ENCODE data around the gene XDH. TPM values are rescaled to one million over a fixed set of nuclear protein-coding genes. Genes with fewer than 3 reads are reported as not detected.

Gene XDH
- 1 to 10 TPM in 5 of 6 experiments, under 1 TPM in 1; 0.88 to 2.0 (median 1.5) TPM for total RNA-seq (2021; fragmentation: NEBNext Ultra II Directional; extraction: Animal tissue kit (Norgen Biotek cat#: 25700))
- long read RNA-seq, full-length matches to known transcripts = 1 of 1 reads
- long read RNA-seq, partial matches to known transcripts = 0 of 1 reads
- long read RNA-seq, other reads (novel, unspliced or antisense) = 0 of 1 reads

DNA sequence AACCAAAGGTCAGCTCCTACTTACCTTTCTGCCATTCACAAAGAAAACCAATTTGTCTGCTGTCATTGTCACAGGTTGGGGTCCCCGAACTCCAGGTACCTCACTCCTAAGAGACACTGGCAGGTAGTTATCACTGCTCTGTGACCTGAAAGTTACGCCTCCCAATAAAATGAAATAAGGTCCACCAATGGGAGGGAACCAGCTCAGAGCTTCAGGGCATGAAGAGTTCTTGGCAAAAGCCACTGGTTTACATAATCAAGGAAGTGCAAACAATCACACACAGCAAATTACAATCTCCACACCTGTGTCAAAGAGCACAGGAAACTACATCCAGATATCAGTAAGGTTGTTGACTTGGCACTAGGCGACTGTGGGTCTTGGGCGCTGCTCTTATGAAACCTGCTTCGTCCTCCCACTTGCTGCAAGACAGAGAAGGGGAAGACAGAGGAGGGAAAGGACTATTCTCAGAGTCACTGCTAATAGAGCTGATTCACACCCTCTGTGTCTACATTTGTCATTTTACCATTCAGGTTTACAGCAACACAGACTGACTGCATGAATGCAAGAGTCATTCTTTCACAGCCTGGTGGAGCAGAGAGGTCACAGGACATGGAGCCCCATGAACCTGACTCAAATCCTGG lies at the start of gene XDH:
XDH (minus strand) TSS at position 142 of the 641 bp plus-strand sequence; CDS start at position 66, 76 bp downstream.
- DNase-seq = peak; percentile 30
- peaks cover 4% of the 10 kb centered on the region; the same call in 1 of the 2 replicates for H3K27me3 Mint-ChIP-seq (ENCODE audit: insufficient read depth)
- peak within 1 kb of the TSS; percentile 84 for H3K4me3 Mint-ChIP-seq
- peak within 1 kb of the TSS; percentile 82 for H3K27ac Mint-ChIP-seq
- H3K36me3 Mint-ChIP-seq (ENCODE audit: low read depth) = peaks cover 15% of the 10 kb centered on the region
- H3K4me1 Mint-ChIP-seq (ENCODE audit: low read depth) = peaks cover 57% of the 10 kb centered on the region
- peaks cover 11% of the 10 kb centered on the region for H3K9me3 Mint-ChIP-seq
- TF ChIP-seq, protein P1, sequence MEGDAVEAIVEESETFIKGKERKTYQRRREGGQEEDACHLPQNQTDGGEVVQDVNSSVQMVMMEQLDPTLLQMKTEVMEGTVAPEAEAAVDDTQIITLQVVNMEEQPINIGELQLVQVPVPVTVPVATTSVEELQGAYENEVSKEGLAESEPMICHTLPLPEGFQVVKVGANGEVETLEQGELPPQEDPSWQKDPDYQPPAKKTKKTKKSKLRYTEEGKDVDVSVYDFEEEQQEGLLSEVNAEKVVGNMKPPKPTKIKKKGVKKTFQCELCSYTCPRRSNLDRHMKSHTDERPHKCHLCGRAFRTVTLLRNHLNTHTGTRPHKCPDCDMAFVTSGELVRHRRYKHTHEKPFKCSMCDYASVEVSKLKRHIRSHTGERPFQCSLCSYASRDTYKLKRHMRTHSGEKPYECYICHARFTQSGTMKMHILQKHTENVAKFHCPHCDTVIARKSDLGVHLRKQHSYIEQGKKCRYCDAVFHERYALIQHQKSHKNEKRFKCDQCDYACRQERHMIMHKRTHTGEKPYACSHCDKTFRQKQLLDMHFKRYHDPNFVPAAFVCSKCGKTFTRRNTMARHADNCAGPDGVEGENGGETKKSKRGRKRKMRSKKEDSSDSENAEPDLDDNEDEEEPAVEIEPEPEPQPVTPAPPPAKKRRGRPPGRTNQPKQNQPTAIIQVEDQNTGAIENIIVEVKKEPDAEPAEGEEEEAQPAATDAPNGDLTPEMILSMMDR (IDR thresholded peaks at IDR 0.05) = no peak

DNA sequence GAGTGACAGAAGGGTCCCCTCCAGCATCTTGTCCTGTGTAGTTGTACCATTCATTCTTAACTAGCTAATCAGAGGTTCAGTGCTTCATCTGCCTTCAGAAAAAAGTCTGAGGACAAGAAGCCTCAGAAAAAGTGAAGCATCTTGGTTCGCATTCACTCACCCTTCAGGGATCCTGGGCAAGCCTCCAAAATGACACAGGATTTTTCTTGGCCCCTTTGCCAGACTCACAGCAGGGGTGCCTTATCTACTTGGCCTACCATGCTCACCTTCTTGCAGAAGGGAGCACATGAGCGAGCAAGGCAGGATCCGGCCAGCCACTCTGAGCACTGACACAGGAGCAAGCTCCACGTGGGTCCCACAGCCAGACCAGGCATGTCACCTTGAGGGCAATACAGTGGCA lies 43.1 kb upstream of the XDH start:
- no peak for DNase-seq
- H3K9me3 Mint-ChIP-seq = peaks cover 35% of the 10 kb centered on the region
- TF ChIP-seq, protein P1 (IDR thresholded peaks at IDR 0.05) = no peak
- H3K4me3 Mint-ChIP-seq = no peak overlapping the region
- H3K4me1 Mint-ChIP-seq (ENCODE audit: low read depth) = no peaks in the 10 kb centered on the region
- H3K27me3 Mint-ChIP-seq (ENCODE audit: insufficient read depth) = no peaks in the 10 kb centered on the region; the same call in none of the 2 replicates
- no peak overlapping the region for H3K27ac Mint-ChIP-seq
- peaks cover 40% of the 10 kb centered on the region for H3K36me3 Mint-ChIP-seq (ENCODE audit: low read depth)

DNA sequence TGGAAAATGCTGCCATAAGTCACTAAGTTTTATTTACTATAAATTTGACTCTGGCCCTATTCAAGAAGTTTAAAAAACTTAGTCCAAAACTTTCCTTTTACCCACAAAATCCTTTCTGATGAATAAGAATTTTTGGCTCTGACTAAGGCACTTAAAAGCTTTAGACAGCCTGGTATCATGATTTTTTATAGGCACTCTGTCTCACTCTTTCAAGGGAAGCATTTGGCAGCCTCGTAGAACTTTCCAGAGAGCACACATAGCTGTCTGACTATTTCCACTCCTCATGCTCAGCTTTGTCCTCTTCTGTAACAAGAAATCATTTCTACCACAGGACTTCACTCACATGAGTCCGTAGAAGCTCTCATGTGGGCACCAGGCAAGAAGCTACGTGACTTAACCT lies 32.3 kb upstream of the XDH start:
- peak overlapping the region; percentile 79 for H3K27ac Mint-ChIP-seq
- peaks cover 35% of the 10 kb centered on the region for H3K36me3 Mint-ChIP-seq (ENCODE audit: low read depth)
- TF ChIP-seq, protein P1 (IDR thresholded peaks at IDR 0.05) = no peak
- H3K4me1 Mint-ChIP-seq (ENCODE audit: low read depth) = peaks cover 35% of the 10 kb centered on the region
- DNase-seq = peak; percentile 90
- peaks cover 40% of the 10 kb centered on the region for H3K9me3 Mint-ChIP-seq
- peak overlapping the region; percentile 25; the same call in 1 of the 2 replicates for H3K4me3 Mint-ChIP-seq
- H3K27me3 Mint-ChIP-seq (ENCODE audit: insufficient read depth) = peaks cover 3% of the 10 kb centered on the region; the same call in 1 of the 2 replicates

DNA sequence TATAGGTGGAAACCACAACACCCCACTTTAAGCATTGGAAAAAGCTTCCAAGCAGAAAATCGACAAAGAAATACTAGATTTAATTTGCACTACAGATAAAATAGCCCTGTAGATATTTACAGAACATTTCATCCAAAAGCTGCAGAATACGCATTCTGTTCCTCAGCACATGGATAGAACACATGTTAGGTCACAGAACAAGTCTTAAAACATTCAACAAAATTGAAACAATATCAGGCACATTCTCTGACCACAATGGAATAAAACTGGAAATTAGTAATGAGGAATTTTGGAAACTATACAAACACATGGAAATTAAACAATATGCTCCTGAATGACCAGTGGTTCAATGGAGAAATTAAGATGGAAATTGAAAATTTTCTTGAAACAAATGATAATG lies 27.8 kb upstream of the XDH start:
- peaks cover 18% of the 10 kb centered on the region for H3K36me3 Mint-ChIP-seq (ENCODE audit: low read depth)
- H3K9me3 Mint-ChIP-seq = peaks cover 17% of the 10 kb centered on the region
- no peak overlapping the region for H3K4me3 Mint-ChIP-seq
- no peak for DNase-seq
- H3K27ac Mint-ChIP-seq = no peak overlapping the region
- peaks cover 47% of the 10 kb centered on the region for H3K4me1 Mint-ChIP-seq (ENCODE audit: low read depth)
- no peaks in the 10 kb centered on the region for H3K27me3 Mint-ChIP-seq (ENCODE audit: insufficient read depth)
- TF ChIP-seq, protein P1 (IDR thresholded peaks at IDR 0.05) = no peak

DNA sequence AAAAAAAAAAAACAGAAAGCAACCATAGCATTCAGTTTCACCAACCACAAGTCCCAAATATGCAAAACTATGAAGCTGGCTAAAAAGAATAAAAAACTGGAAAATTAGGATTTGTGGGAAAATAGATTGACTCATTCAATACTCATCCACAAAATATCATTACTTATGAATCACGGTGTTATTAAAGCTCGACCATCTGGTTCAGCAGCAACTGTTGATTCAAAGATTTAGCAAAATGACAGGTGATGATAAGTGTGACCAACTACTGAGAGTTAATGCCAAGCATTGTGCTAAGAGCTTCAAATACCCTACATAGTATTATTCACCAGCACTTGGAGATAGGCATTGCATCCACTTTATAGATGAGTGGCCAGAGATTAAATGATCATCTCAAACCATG lies 26.2 kb upstream of the XDH start:
- Mint-ChIP-seq H3K36me3 (ENCODE audit: low read depth) (peaks cover 18% of the 10 kb centered on the region), H3K4me1 (ENCODE audit: low read depth) (peaks cover 33% of the 10 kb centered on the region), H3K4me3 (peak overlapping the region; percentile 8; the same call in 1 of the 2 replicates), H3K27me3 (ENCODE audit: insufficient read depth) (no peaks in the 10 kb centered on the region), H3K27ac (peak overlapping the region; percentile 62; the same call in 1 of the 2 replicates), H3K9me3 (peaks cover 17% of the 10 kb centered on the region)
- peak; percentile 91 for DNase-seq
- TF ChIP-seq, protein P1 (IDR thresholded peaks at IDR 0.05) = no peak

All from HFFc6 (cell line).